ENCODE data around the gene NUDT22.

Gene NUDT22

DNA sequence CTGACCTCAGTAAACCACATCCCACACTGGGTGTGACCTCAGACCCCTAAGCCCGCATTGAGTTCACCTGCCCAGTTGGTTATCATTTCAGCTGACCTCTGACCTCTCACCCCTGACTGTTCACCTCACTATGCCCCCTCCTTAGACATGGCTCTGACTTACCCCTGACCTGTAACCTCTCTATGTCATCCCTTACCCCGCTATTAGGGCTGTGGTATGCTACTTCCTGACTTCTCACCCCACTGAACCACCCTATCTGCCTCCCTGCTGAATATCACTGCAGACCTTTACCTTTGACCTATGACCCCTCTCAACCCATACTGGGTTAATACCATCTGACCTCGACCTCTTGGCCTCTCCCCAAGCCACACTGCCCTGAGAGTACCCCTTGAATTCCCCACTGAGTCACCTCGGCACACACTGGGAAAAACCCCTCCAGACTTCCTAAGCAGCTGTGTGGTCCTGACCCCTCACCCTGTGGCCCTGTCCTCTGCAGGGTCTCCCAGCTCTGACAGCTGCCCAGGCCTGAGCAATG is 33.5 kb downstream of the NUDT22 start:
- no peak for FAIRE-seq

GRCh38 chr11:64260147-64260708 is 34.2 kb downstream of the NUDT22 start:
- FAIRE-seq: no peak

DNA sequence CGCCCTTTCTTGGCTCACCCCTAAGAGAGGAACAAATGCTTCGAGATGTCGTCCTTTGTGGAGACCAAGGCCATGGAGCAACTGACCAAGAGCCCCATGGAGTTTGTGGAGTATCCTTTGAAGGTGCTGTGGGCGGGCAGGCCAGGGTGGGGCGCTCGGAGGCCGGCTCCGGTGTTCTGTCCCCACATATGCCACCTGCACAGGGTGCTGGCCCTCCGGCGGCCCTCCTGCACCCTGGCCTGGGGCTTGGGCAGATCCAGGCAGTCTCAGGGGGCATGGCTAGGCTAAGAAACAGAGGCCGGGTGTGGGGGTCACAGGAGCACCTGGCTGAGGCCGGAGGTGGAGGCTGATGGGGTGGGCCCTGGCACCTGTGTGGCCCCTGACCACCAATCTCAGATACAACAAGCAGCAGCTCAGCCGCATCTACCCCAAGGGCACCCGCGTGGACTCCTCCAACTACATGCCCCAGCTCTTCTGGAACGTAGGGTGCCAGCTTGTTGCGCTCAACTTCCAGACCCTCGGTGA is 35.5 kb downstream of the NUDT22 start:
- FAIRE-seq: no peak

GRCh38 chr11:64262271-64263002 is 36.4 kb downstream of the NUDT22 start:
- FAIRE-seq: no peak

DNA sequence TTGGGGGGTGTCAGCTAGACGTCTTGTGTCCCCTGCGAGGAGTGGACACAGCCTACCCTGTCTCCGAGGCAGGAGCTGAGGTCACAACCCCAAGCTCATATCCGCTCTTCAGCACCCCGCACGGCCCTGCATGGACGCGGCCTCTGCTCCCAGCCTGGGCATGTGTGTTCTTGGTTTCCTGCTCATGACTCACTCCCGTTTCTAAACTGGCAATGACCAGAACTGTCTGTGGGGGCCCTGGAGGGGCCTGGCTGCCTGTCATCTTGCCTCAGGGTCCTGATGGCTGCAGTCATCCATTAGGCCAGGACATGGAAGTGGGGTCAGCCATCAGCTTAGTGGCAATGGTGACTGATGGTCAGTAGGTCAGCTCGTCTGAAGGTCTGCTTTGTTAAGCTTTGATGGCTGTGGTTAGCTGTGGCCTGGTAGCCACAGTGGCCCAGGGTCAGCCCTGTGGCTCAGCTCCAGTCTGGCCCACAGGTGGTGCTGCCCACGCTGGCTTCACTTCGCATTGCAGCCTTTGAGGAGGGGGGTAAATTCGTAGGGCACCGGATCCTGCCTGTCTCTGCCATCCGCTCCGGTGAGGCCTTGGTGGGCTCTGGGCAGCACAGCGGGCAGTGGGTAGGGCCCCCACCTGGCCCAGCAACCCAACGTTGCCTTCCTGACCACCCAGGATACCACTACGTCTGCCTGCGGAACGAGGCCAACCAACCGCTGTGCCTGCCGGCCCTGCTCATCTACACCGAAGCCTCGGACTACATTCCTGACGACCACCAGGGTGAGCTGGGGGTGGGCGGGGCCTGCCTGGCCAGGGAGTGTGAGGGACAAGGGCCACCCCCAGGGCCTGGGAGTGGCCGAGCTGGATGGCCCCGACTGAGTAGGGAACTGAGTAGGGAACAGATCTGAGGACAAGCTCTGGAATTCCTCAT is 37.2 kb downstream of the NUDT22 start:
- FAIRE-seq: no peak

DNA sequence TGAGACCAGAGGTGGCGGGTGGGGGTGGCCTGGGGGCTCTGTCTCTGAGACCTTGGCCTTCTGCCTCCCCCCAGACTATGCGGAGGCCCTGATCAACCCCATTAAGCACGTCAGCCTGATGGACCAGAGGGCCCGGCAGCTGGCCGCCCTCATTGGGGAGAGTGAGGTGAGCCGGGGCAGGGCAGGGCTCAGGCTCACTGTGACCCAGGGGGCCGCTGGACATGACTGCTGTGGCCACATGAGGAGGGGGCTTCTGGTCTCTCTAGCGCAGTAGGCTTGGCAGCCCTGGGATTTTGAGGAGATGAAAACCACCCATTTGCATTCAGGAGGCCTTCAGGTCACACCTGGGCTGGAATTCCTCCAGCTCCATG is 37.9 kb downstream of the NUDT22 start:
- no peak for FAIRE-seq

- FAIRE-seq: no peak
Observed at GRCh38 chr11:64264371-64264852, 38.3 kb downstream of the NUDT22 start.

DNA sequence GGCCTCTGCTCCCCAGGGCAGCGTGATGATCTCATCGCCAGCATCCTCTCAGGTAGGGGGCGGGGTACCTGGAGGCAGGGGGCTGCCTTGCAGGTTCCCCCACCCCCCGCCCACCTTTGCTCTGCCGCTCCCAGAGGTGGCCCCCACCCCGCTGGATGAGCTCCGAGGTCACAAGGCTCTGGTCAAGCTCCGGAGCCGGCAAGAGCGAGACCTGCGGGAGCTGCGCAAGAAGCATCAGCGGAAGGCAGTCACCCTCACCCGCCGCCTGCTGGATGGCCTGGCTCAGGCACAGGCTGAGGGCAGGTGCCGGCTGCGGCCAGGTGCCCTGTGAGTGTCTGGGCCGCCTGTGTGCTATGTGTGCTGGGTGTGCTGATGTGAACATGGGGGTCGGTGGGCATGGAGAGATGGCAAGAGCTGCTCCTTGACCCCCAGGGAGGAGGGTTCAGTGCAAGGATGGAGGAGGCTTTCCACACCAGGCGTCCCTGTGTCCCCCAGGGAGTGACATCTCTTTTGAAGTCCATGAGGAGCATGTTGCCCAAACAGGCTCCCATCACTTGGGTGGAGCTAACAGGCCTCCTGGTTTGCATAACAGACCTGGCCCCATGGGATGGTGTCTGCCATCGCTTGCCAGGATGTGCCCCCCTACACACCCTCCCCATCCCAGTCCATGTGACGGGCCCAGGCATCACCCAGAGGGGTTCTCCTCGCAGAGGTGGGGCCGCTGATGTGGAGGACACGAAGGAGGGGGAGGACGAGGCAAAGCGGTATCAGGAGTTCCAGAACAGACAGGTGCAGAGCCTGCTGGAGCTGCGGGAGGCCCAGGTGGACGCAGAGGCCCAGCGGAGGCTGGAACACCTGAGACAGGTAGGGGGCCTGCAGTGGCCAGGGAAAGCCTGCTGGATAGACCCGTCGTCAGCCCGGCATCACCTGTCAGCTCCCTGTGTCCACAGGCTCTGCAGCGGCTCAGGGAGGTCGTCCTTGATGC is 39.4 kb downstream of the NUDT22 start:
- FAIRE-seq: no peak

- no peak for FAIRE-seq
Observed at GRCh38 chr11:64266339-64266738, 40.3 kb downstream of the NUDT22 start.

GRCh38 chr11:64267207-64267945 is 41.3 kb downstream of the NUDT22 start:
- no peak for FAIRE-seq

DNA sequence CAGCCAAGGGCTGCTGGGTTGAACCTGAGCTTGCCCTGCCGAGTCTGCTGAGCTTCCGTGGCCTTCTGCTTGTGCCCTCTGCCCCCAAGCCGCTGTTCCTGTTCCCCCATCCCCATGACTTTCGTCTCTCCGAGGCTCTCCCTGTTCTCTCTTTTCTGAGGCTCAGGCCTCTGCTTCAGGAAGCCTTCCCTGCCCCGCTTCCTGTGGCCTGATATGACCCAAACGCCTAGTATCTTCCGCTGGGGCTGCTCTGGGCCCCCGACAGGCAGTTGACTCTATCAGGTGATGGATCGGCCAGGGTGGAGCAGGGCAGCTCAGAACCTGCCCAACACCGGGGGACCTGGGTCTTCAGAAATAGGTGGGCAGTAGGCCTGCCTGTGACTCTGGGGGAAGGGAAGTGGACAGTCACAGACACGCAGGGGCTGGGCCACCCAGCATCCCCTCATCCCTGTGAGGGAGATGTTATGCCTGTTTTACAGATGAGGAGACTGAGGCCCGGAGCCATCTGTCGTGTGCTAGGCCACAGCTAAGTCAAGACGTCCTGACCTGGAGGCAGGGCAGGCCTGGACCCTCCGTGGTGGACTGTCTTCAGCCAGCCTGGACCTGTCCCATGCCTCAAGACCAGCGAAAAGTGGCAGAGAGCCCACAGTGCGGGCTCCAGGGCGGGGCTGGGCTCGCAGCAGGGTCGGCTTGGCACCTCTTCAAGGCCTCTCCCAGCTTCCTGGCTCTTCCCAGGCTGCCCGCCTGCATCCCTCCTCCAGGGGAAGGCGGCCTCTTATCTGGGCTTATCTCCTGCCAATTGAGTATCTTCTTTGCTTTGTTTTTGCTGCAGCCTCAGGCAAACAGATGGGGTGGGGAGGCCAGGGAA is 42.2 kb downstream of the NUDT22 start:
- FAIRE-seq: no peak

DNA sequence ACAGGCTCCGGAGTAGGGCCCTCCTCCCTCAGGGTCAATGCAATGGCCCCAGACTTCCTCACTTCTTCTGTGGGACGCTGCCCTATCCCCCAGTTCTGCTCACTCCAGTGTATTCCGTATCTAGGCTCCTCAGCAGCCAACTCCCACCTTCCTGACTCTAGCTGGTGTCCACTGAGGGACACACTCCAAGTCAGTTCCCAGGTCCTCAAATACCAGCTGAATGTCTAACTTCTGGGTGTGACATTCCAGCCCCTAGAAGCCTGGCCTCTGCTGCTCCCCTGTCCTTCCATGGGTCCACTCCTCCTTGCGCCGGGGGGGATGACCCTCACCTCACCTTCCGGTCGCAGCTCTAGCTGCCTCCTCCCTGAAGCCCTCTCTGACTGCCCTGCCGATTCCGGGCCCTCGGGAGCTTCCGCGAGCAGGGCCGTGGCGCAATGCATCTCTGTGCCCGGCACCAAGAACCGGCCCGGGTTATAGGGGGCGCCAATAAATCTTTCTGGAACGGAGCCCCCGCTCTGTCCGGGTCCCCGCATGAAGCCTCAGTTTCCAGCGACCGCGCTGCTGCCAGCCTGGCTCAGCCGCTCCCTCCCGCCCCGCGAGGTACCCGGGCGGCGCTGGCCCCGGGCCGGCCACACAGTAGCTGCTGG is 42.9 kb downstream of the NUDT22 start:
- no peak for FAIRE-seq

DNA sequence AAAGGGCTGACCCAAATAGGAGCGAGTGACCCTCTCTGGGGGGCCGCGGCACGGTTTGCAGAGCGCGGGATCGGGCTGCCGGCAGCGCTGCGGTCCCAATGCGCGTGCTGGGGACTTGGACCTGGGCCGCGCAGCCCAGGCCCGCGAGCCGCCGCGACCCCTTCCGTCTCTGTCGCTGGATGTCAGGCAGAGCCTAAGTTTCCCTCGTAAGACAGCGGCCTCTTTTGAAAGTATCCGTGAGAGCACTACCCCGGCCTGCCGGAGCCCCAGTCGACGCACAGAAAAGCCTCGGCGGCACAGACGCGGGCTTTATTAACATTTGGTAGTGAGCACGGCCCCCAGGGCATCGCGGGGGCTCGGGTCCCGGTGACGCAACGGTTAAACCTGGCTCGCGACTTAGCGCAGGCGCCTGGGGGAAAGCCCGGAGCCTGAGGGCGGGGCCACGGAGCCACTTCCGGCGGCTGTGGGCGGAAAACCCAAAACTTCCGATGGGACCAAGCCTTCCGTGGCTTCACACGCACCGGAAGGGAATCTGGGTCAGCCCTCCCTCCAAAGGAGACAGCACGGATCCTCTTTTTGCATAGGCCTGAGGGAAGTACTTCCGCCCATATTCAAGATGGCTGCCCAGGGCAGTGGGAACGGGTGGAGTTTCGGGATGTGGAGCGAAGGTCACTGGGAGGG is 43.6 kb downstream of the NUDT22 start:
- FAIRE-seq: peak; percentile 97

DNA sequence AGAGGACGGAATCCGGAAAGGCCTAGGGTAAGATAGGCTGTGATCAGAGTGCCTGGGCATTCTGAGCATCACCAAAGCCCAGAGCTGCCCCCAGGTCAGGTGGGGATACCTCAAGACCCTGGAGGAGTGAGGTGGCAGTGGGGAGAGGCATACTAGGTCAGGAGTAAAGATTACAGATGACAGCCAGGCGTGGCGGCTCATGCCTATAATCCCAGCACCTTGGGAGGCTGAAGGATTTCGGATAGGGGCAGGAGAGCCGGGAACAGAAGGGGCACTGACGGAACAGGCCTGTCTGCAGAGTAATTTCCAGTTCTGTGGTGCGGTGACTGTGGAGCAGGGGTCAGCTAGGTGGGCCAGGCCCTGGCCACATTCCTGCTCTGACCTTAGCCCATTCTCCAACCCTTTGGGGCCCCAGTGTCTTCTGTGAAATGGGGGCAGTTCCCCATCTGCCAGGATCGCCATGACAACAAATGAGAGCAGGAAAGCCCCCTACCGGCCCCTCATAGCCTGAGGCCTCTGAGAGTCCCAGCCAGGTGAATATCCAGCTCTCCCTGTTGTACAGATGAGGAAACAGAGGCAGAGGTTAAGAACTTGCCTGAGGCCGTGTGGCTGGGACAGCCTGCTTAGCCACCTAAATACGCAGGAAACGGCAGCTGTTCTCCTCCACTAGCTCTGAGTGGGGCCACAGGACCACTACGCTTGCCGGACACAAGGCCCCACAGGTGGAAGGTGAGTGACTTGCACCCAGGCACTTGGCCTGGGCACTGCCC is 49.1 kb downstream of the NUDT22 start:
- FAIRE-seq: no peak

DNA sequence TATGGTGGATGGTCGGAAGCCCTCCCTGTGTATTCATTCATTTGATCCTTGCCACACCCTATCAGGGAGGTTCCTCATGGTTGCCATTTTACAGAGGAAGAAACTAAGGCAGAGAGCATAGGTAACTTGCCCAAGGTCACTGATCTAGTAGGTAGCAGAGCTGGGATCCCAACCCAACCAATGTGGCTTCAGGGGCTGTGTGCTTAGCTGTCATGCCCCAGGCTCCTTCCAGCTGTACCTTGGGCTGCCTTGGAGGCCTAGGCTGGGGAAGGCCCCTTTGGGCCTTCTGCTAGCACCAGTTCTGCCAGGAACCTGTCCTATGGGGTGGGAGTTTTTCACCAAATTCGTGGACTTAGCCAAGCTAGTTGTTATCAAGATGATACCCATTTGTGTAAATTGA is 49.8 kb downstream of the NUDT22 start:
- FAIRE-seq: no peak

DNA sequence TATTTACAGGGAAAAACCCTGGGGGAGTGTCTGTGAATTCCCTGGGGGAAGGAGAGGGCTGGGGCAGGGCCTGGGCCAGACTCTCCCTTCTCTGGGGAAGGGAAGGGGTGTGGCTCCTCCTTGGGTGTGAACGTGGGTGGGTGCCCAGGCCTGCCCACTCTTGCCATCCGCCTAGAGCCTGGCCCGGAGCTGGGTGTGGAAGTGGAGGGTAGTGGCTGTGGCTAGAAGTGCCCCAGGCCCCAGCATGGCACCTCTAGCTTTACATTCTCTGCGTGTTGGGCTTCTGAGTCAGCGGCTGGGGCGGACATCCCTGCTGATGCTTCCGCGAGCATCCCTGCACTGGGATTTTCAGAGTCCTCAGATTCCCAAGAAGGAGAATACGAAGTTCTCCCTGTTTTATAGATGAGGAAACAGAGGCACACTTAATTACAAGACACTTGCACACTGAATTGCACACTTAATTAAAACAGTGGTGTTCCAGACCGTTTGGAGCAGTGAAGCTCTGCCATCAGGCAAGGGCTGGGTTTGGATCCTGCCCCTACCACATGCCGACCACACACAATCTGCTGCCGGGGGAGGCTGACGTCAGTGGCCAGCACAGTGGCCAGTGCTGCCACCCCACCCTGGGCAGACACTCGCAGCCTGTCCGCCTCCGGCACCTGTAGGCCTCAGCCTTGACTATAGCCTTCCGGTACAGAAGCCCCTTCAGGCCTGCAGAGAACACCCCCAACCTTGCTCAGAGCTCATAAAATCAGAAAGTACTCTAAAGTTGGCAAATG is 50.8 kb downstream of the NUDT22 start:
- no peak for FAIRE-seq

DNA sequence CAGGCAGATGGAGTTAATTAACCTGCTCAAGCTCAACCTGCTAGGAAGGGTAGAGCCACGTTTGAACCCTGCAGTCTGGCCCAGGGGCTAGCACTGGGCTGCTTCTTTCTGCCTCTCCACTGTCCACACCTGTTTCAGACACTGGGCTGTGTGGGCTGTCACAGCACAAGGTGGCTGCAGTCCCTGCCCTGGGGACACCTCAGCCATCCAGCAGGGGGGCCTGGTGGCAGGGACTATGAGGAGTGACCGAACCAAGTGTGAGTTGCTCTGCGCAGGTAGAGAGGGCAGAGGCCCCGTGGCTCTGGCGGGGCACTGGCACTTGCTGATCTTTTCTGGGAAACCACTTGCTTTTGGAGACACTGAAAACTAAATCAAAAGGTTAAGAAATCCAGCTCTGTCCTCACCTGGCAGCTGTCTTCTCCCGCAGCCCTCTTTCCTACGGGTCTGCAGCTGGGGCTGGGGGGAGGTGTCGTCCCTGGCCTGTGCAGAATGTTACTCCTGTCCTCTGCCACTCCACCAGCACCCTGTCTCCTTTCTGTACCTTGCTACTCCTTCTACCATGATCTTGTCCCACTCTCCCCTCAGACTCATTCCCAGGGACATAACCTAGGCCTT is 52.6 kb downstream of the NUDT22 start:
- FAIRE-seq: no peak

Measured in A204.1 (cell line).